ENCODE measurements around the gene CACNA2D2.

The CACNA2D2 gene

GRCh38 chr3:50481992-50482391 lies 21.4 kb downstream of the CACNA2D2 start:
- Histone ChIP-seq H3K4me3 (ENCODE audit: low read length) (no peak overlapping the region), H3K36me3 (ENCODE audit: insufficient read depth, low read length) (no peaks in the 10 kb centered on the region), H3K9me3 (ENCODE audit: low read length) (no peaks in the 10 kb centered on the region), H3K27me3 (ENCODE audit: insufficient read depth, low read length) (peaks cover 6% of the 10 kb centered on the region), H3K4me1 (ENCODE audit: insufficient read depth, low read length) (peaks cover 10% of the 10 kb centered on the region), H2AFZ (ENCODE audit: low read depth, low read length) (no peak overlapping the region)

GRCh38 chr3:50480471-50480870 lies 23.0 kb downstream of the CACNA2D2 start:
- Histone ChIP-seq H3K4me1 (ENCODE audit: insufficient read depth, low read length) (peaks cover 10% of the 10 kb centered on the region), H2AFZ (ENCODE audit: low read depth, low read length) (no peak overlapping the region), H3K27me3 (ENCODE audit: insufficient read depth, low read length) (peaks cover 6% of the 10 kb centered on the region), H3K36me3 (ENCODE audit: insufficient read depth, low read length) (no peaks in the 10 kb centered on the region), H3K9me3 (ENCODE audit: low read length) (no peaks in the 10 kb centered on the region), H3K4me3 (ENCODE audit: low read length) (no peak overlapping the region)

- no peak overlapping the region for H2AFZ ChIP-seq (ENCODE audit: low read depth, low read length)
- H3K27me3 ChIP-seq (ENCODE audit: insufficient read depth, low read length) = peaks cover 10% of the 10 kb centered on the region
- H3K4me1 ChIP-seq (ENCODE audit: insufficient read depth, low read length) = peaks cover 10% of the 10 kb centered on the region
- H3K36me3 ChIP-seq (ENCODE audit: insufficient read depth, low read length) = no peaks in the 10 kb centered on the region
- H3K4me3 ChIP-seq (ENCODE audit: low read length) = no peak overlapping the region
- no peaks in the 10 kb centered on the region for H3K9me3 ChIP-seq (ENCODE audit: low read length)
These were observed 23.9 kb downstream of the CACNA2D2 start for GRCh38 chr3:50479523-50479922.

- Histone ChIP-seq H3K36me3 (ENCODE audit: insufficient read depth, low read length) (no peaks in the 10 kb centered on the region), H3K4me1 (ENCODE audit: insufficient read depth, low read length) (peaks cover 10% of the 10 kb centered on the region), H2AFZ (ENCODE audit: low read depth, low read length) (no peak overlapping the region), H3K4me3 (ENCODE audit: low read length) (no peak overlapping the region), H3K9me3 (ENCODE audit: low read length) (no peaks in the 10 kb centered on the region), H3K27me3 (ENCODE audit: insufficient read depth, low read length) (peaks cover 12% of the 10 kb centered on the region)
These were observed 24.7 kb downstream of the CACNA2D2 start for GRCh38 chr3:50478671-50479260.

GRCh38 chr3:50478051-50478450 lies 25.4 kb downstream of the CACNA2D2 start:
- Histone ChIP-seq H3K36me3 (ENCODE audit: insufficient read depth, low read length) (no peaks in the 10 kb centered on the region), H3K4me3 (ENCODE audit: low read length) (no peak overlapping the region), H2AFZ (ENCODE audit: low read depth, low read length) (no peak overlapping the region), H3K9me3 (ENCODE audit: low read length) (no peaks in the 10 kb centered on the region), H3K27me3 (ENCODE audit: insufficient read depth, low read length) (peaks cover 12% of the 10 kb centered on the region), H3K4me1 (ENCODE audit: insufficient read depth, low read length) (peaks cover 10% of the 10 kb centered on the region)

- H3K36me3 ChIP-seq (ENCODE audit: insufficient read depth, low read length) = no peaks in the 10 kb centered on the region
- H3K27me3 ChIP-seq (ENCODE audit: insufficient read depth, low read length) = peaks cover 6% of the 10 kb centered on the region
- H3K4me3 ChIP-seq (ENCODE audit: low read length) = no peak overlapping the region
- no peaks in the 10 kb centered on the region for H3K9me3 ChIP-seq (ENCODE audit: low read length)
- peaks cover 6% of the 10 kb centered on the region for H3K4me1 ChIP-seq (ENCODE audit: insufficient read depth, low read length)
- no peak overlapping the region for H2AFZ ChIP-seq (ENCODE audit: low read depth, low read length)
These were observed 28.1 kb downstream of the CACNA2D2 start for GRCh38 chr3:50475348-50475747.

- no peaks in the 10 kb centered on the region for H3K36me3 ChIP-seq (ENCODE audit: insufficient read depth, low read length)
- peaks cover 6% of the 10 kb centered on the region for H3K27me3 ChIP-seq (ENCODE audit: insufficient read depth, low read length)
- H3K4me3 ChIP-seq (ENCODE audit: low read length) = no peak overlapping the region
- peaks cover 6% of the 10 kb centered on the region for H3K4me1 ChIP-seq (ENCODE audit: insufficient read depth, low read length)
- H3K9me3 ChIP-seq (ENCODE audit: low read length) = no peaks in the 10 kb centered on the region
- H2AFZ ChIP-seq (ENCODE audit: low read depth, low read length) = no peak overlapping the region
These were observed 28.7 kb downstream of the CACNA2D2 start for GRCh38 chr3:50474717-50475116.

- Histone ChIP-seq H3K27me3 (ENCODE audit: insufficient read depth, low read length) (peaks cover 6% of the 10 kb centered on the region), H2AFZ (ENCODE audit: low read depth, low read length) (no peak overlapping the region), H3K9me3 (ENCODE audit: low read length) (no peaks in the 10 kb centered on the region), H3K4me3 (ENCODE audit: low read length) (no peak overlapping the region), H3K4me1 (ENCODE audit: insufficient read depth, low read length) (peaks cover 6% of the 10 kb centered on the region), H3K36me3 (ENCODE audit: insufficient read depth, low read length) (no peaks in the 10 kb centered on the region)
These were observed 29.7 kb downstream of the CACNA2D2 start for GRCh38 chr3:50473768-50474167.

- Histone ChIP-seq H3K4me3 (ENCODE audit: low read length) (no peak overlapping the region), H3K27me3 (ENCODE audit: insufficient read depth, low read length) (peaks cover 6% of the 10 kb centered on the region), H3K36me3 (ENCODE audit: insufficient read depth, low read length) (no peaks in the 10 kb centered on the region), H3K9me3 (ENCODE audit: low read length) (no peaks in the 10 kb centered on the region), H2AFZ (ENCODE audit: low read depth, low read length) (no peak overlapping the region), H3K4me1 (ENCODE audit: insufficient read depth, low read length) (peaks cover 4% of the 10 kb centered on the region)
These were observed 30.5 kb downstream of the CACNA2D2 start for GRCh38 chr3:50472958-50473357.

- Histone ChIP-seq H3K4me1 (ENCODE audit: insufficient read depth, low read length) (no peaks in the 10 kb centered on the region), H3K27me3 (ENCODE audit: insufficient read depth, low read length) (peaks cover 14% of the 10 kb centered on the region), H3K9me3 (ENCODE audit: low read length) (no peaks in the 10 kb centered on the region), H3K4me3 (ENCODE audit: low read length) (no peak overlapping the region), H2AFZ (ENCODE audit: low read depth, low read length) (no peak overlapping the region), H3K36me3 (ENCODE audit: insufficient read depth, low read length) (no peaks in the 10 kb centered on the region)
These were observed 32.8 kb downstream of the CACNA2D2 start for GRCh38 chr3:50470658-50471057.

- H3K4me1 ChIP-seq (ENCODE audit: insufficient read depth, low read length) = no peaks in the 10 kb centered on the region
- H3K4me3 ChIP-seq (ENCODE audit: low read length) = no peak overlapping the region
- no peaks in the 10 kb centered on the region for H3K9me3 ChIP-seq (ENCODE audit: low read length)
- peaks cover 12% of the 10 kb centered on the region for H3K27me3 ChIP-seq (ENCODE audit: insufficient read depth, low read length)
- no peak overlapping the region for H2AFZ ChIP-seq (ENCODE audit: low read depth, low read length)
- H3K36me3 ChIP-seq (ENCODE audit: insufficient read depth, low read length) = no peaks in the 10 kb centered on the region
These were observed 35.5 kb downstream of the CACNA2D2 start for GRCh38 chr3:50467919-50468318.

GRCh38 chr3:50466177-50466576 lies 37.3 kb downstream of the CACNA2D2 start:
- no peaks in the 10 kb centered on the region for H3K36me3 ChIP-seq (ENCODE audit: insufficient read depth, low read length)
- peaks cover 12% of the 10 kb centered on the region for H3K27me3 ChIP-seq (ENCODE audit: insufficient read depth, low read length)
- no peak overlapping the region for H3K4me3 ChIP-seq (ENCODE audit: low read length)
- no peak overlapping the region for H2AFZ ChIP-seq (ENCODE audit: low read depth, low read length)
- H3K9me3 ChIP-seq (ENCODE audit: low read length) = no peaks in the 10 kb centered on the region
- no peaks in the 10 kb centered on the region for H3K4me1 ChIP-seq (ENCODE audit: insufficient read depth, low read length)

- H3K4me1 ChIP-seq (ENCODE audit: insufficient read depth, low read length) = no peaks in the 10 kb centered on the region
- H3K4me3 ChIP-seq (ENCODE audit: low read length) = no peak overlapping the region
- H3K27me3 ChIP-seq (ENCODE audit: insufficient read depth, low read length) = peaks cover 12% of the 10 kb centered on the region
- no peaks in the 10 kb centered on the region for H3K36me3 ChIP-seq (ENCODE audit: insufficient read depth, low read length)
- no peaks in the 10 kb centered on the region for H3K9me3 ChIP-seq (ENCODE audit: low read length)
- no peak overlapping the region for H2AFZ ChIP-seq (ENCODE audit: low read depth, low read length)
These were observed 38.9 kb downstream of the CACNA2D2 start for GRCh38 chr3:50464569-50464968.

GRCh38 chr3:50459785-50460184 lies 43.6 kb downstream of the CACNA2D2 start:
- H3K36me3 ChIP-seq (ENCODE audit: insufficient read depth, low read length) = no peaks in the 10 kb centered on the region
- H2AFZ ChIP-seq (ENCODE audit: low read depth, low read length) = no peak overlapping the region
- peaks cover 14% of the 10 kb centered on the region for H3K27me3 ChIP-seq (ENCODE audit: insufficient read depth, low read length)

More at GRCh38 chr3:50459785-50460184, 43.6 kb downstream of the CACNA2D2 start:
- Histone ChIP-seq H3K9me3 (ENCODE audit: low read length) (no peaks in the 10 kb centered on the region), H3K4me3 (ENCODE audit: low read length) (no peak overlapping the region), H3K4me1 (ENCODE audit: insufficient read depth, low read length) (peaks cover 2% of the 10 kb centered on the region)
